HepG2 (cell line): ENCODE results near the gene STAT6. TPM values are rescaled to one million over a fixed set of nuclear protein-coding genes. Genes with fewer than 3 reads are reported as not detected.

ENCODE experiments used
- AGO2 ChIP-seq: fragments of 200-400 bp; formaldehyde crosslinking; optimal IDR thresholded peaks from 2 replicates; pipeline ENCODE3; 2017; ENCODE audit warnings: mild to moderate bottlenecking, low read depth, low read length, moderate library complexity
- CC2D1A ChIP-seq: sonication (generic); formaldehyde crosslinking; IDR thresholded peaks from 2 replicates; pipeline ENCODE4 v1.8.1; 2023; ENCODE audit warnings: mild to moderate bottlenecking, missing genetic modification reagents
- JARID2 ChIP-seq: sonication (generic); formaldehyde crosslinking; IDR thresholded peaks from 2 replicates; pipeline ENCODE4 v1.8.1; 2023; ENCODE audit warnings: missing genetic modification reagents, inconsistent platforms; ENCODE audit not compliant: insufficient replicate concordance
- NAIF1 ChIP-seq: sonication (generic); formaldehyde crosslinking; IDR thresholded peaks from 2 replicates; pipeline ENCODE4 v1.5.0; 2020; ENCODE audit warnings: mild to moderate bottlenecking, missing genetic modification reagents, borderline replicate concordance
- NONO ChIP-seq, 2 experiments: fragments of 450-650 bp in 1 of 2; sonication (generic) in 1 of 2; formaldehyde crosslinking in 1 of 2; IDR thresholded peaks in 1 of 2; conservative IDR thresholded peaks in 1 of 2; 2 replicates each; pipeline versions ENCODE4 v1.6.1 to v1.8.0; 2017 to 2022; ENCODE audit warnings: mild to moderate bottlenecking in 1 of 2, missing genetic modification reagents in 1 of 2, moderate library complexity in 1 of 2
- REST ChIP-seq, 2 experiments: IDR thresholded peaks; 2 replicates each; pipeline ENCODE4 v1.6.1; 2011 to 2012; ENCODE audit warnings: low read length in 2 of 2, borderline replicate concordance in 1 of 2, low read depth in 1 of 2, mild to moderate bottlenecking in 1 of 2, moderate library complexity in 1 of 2
- SAP130 ChIP-seq: IDR thresholded peaks from 2 replicates; pipeline ENCODE4 v1.6.1; 2016; ENCODE audit warnings: low read depth
- SRSF4 ChIP-seq: fragments of 200-400 bp; formaldehyde crosslinking; IDR thresholded peaks from one replicate; pipeline ENCODE4 v1.6.1; 2018; ENCODE audit warnings: mild to moderate bottlenecking, low read depth, low read length, moderate library complexity; ENCODE audit not compliant: poor library complexity, severe bottlenecking
- ZBTB37 ChIP-seq: sonication (generic); formaldehyde crosslinking; IDR thresholded peaks from 2 replicates; pipeline ENCODE4 v1.4.0; 2020; ENCODE audit warnings: mild to moderate bottlenecking, missing genetic modification reagents
- ZFP62 ChIP-seq: sonication (generic); formaldehyde crosslinking; IDR thresholded peaks from 2 replicates; pipeline ENCODE4 v1.4.0; 2020; ENCODE audit warnings: missing genetic modification reagents
- ZFYVE20 ChIP-seq: sonication (generic); formaldehyde crosslinking; IDR thresholded peaks from 2 replicates; pipeline ENCODE4 v1.8.0; 2023; ENCODE audit warnings: low read depth, mild to moderate bottlenecking, moderate library complexity, missing genetic modification reagents, borderline replicate concordance
- ZNF101 ChIP-seq: sonication (generic); formaldehyde crosslinking; IDR thresholded peaks from 2 replicates; pipeline ENCODE4 v1.4.0; 2020; ENCODE audit warnings: mild to moderate bottlenecking, low read depth, missing genetic modification reagents, borderline replicate concordance
- ZNF274 ChIP-seq: sonication (generic); formaldehyde crosslinking; IDR thresholded peaks from 2 replicates; pipeline ENCODE4 v1.5.1; 2020; ENCODE audit warnings: mild to moderate bottlenecking, missing genetic modification reagents
- ZNF329 ChIP-seq: sonication (generic); formaldehyde crosslinking; IDR thresholded peaks from 2 replicates; pipeline ENCODE4 v1.9.0; 2021; ENCODE audit warnings: low read depth, mild to moderate bottlenecking, missing genetic modification reagents
- ZNF362 ChIP-seq: sonication (generic); formaldehyde crosslinking; IDR thresholded peaks from 2 replicates; pipeline ENCODE4 v1.4.0; 2020; ENCODE audit warnings: missing genetic modification reagents, mild to moderate bottlenecking, borderline replicate concordance
- ZNF574 ChIP-seq: sonication (generic); formaldehyde crosslinking; IDR thresholded peaks from 2 replicates; pipeline ENCODE4 v1.4.0; 2020; ENCODE audit warnings: missing genetic modification reagents
- polyA plus RNA-seq, 8 experiments: library from polyadenylated mRNA; depleted of rRNA in 3 of 8; stranded (reverse) in 7 of 8; unstranded in 1 of 8; fragments of >200 nt; fragmentation: Illumina TruSeq in 4 of 8; extraction: Trizol in 4 of 8; gene quantifications; 2 replicates each; pipeline versions ENCODE4 v1.2.1 to v1.2.3, GENCODE V29; 2011 to 2016; ENCODE audit warnings: low read depth in 4 of 8, missing spikeins in 1 of 8, mixed read lengths in 1 of 8; ENCODE audit not compliant: insufficient read depth in 1 of 8
- total RNA-seq, 5 experiments: library from RNA; depleted of rRNA; stranded (reverse); fragments of >200 nt; fragmentation: Illumina TruSeq; extraction: Trizol; gene quantifications; 2 replicates each; pipeline ENCODE4 v1.2.3, GENCODE V29; 2016; ENCODE audit warnings: low read depth in 1 of 5
- TF ChIP-seq, protein P1 (sequence below): sonication (generic); formaldehyde crosslinking; IDR thresholded peaks from 2 replicates; pipeline ENCODE4 v1.4.0; 2020; ENCODE audit warnings: mild to moderate bottlenecking, missing genetic modification reagents

STAT6 gene
- total and polyA plus RNA-seq, 2 of the 13 experiments (the other 11 are each of a cell fraction or from before 2014, with no cell fraction given) = 28.0 to 62.2 TPM

DNA sequence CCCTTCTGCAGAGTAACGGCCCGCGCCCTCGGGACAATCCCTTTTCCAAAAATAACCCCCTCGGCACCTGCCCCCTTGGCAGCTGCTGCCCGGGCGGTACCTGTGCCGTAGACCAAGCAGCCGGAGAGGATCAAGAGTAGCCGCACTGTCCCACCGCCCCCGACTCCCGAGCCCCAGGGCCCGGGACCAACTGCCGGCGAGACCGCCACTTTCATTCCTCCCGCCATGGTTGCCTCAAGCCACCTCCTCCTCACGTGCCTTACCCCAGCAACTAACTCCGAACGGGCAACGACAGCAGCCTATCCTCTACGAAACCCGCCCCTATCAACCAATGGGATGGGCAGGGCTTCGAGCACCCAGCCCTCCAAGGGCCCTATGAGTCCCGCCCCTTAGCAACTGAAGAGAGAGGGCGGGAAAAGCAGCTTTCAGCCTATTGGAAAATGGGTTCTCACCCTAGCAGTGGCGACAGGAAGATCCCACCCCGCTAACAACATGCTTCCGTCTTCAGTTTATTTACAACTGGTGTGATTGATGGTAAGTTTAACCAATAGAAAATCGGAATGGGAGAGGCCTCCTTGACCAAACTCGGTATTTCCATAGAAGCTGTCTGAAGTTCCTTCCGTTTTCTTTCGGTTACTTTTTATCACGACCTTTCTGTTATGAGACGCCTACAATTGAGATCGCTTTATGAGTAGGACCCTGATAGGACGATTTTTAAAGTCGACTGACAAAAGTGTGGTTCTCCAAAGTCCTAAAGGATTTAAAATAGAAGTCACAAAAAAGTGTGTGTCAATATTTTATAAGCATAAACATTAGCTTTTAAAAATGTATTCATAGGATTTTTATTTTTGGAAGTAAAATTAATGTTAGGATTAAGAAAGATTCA lies 32.4 kb downstream of the STAT6 start, which contains the start of gene NEMP1 (continued):
- no peak for TF ChIP-seq NONO (IDR thresholded peaks at IDR 0.05)
- 0 out of 2 replicates have a peak, but pooled peaks have one; percentile 49 for TF ChIP-seq NONO (CRISPR knock-in tag; conservative IDR thresholded peaks at IDR 0.05)
- TF ChIP-seq ZFP62 (CRISPR knock-in tag) = no peak
- TF ChIP-seq SAP130 (CRISPR knock-in tag) = peak; percentile 99
- TF ChIP-seq REST (IDR thresholded peaks at IDR 0.05; ENCODE audit: borderline replicate concordance in 1 of 2, low read depth in 1 of 2, low read length in 2 of 2) = no peak
- TF ChIP-seq NAIF1 = no peak
- no peak for TF ChIP-seq ZNF274 (CRISPR knock-in tag)
- peak; percentile 62 for TF ChIP-seq ZNF574 (CRISPR knock-in tag)
- TF ChIP-seq ZBTB37 (CRISPR knock-in tag) = no peak
- no peak for TF ChIP-seq ZNF329 (CRISPR knock-in tag)
- TF ChIP-seq ZFYVE20 (CRISPR knock-in tag) = no peak
- no peak for TF ChIP-seq ZNF362
- no peak for TF ChIP-seq ZNF101
- no peak for TF ChIP-seq CC2D1A (CRISPR knock-in tag)
- no peak for TF ChIP-seq JARID2 (CRISPR knock-in tag)
- TF ChIP-seq, protein P1, sequence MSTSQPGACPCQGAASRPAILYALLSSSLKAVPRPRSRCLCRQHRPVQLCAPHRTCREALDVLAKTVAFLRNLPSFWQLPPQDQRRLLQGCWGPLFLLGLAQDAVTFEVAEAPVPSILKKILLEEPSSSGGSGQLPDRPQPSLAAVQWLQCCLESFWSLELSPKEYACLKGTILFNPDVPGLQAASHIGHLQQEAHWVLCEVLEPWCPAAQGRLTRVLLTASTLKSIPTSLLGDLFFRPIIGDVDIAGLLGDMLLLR = peak; percentile 61; the same call in 1 of the 2 replicates
- no peak for TF ChIP-seq AGO2
- TF ChIP-seq SRSF4 = no peak
